CD4-positive, alpha-beta T cell treated with Interleukin-21 for 1 hour (primary cell): Measurements from ENCODE around the gene CCDC6.
"Not testable (repeated sequence)": the region's sequence is repeated elsewhere in the genome, so short reads cannot be mapped to it uniquely, and the experiment has no call there.

ENCODE experiments used
- DNase-seq: peaks from one replicate; pipeline ENCODE4 v3.0.0-alpha.2; 2020

Gene CCDC6

DNA sequence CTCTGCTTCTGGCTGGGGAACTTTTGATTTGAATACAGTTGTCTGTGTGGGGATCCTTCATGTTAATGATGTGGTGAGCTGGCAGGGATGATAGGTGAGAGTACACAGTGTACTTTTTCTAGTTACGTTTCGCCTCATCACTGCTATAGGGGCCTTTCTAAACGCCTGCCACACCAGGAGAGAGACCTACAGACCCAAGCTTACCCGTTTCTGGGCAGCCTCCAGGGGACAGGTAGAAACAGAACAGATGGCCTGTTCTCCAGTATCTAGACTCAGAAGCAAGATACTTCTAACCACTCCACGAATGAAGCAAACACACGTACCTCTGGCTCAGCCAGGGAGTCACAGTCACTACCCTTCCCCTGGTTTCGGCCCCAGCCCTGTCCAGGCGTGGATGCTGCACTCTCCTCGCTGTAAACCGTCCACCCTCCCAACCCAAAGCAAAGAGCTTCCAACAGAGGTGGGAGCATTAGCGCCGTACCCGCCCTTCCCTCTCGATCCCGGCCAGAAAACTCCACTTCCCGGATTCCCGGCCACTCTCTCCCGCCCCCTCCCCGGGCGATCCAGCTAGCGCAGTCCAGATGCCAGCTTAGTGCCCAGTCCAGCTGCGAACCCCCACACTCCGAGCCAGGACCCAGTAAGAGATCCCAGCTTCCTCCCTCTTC lies 1.2 kb downstream of the CCDC6 start:
- peak; percentile 31 for DNase-seq

- DNase-seq, result no peak
Measured at GRCh38 chr10:59904426-59905065, 1.8 kb downstream of the CCDC6 start.

DNA sequence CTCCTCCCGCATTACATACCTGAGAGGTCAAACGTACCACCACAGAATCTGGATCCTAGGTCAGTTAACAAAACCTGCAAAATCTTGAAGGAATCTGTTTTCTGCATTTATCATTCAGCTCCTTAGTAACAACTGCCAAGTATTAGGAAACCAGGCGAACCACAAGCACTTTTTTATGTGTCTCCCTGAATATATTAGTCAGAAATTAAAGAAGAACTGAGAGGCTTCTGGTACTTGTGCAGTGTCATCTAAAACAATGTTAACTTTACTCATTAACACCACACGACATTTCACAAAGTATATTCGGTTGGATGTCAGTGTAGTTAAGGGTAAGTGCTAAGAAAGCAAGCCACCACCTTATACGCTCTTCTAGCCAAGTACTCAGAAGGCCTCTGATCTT lies 2.5 kb downstream of the CCDC6 start:
- DNase-seq, result no peak

GRCh38 chr10:59902016-59902415 lies 4.3 kb downstream of the CCDC6 start:
- DNase-seq, result no peak

DNA sequence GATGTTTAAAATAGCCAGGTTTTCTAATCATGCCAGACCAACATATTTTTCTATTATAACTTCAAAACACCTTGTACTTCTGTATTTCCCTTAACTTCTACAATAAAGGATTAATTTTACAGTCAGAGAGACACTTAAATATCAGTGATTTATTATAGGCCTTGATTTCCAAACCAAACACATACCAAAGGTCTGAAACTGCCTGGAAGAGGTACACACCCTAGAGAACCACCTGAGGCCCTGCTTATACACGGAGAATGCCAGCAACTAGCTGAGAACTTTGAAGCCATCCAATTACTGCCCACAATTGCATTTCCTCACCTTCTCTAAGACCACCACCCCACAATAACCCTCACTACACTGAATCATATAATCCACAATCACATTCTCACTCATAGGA lies 4.9 kb downstream of the CCDC6 start:
- DNase-seq, result no peak

- DNase-seq, result no peak
Measured at GRCh38 chr10:59900048-59900727, 6.2 kb downstream of the CCDC6 start.

DNA sequence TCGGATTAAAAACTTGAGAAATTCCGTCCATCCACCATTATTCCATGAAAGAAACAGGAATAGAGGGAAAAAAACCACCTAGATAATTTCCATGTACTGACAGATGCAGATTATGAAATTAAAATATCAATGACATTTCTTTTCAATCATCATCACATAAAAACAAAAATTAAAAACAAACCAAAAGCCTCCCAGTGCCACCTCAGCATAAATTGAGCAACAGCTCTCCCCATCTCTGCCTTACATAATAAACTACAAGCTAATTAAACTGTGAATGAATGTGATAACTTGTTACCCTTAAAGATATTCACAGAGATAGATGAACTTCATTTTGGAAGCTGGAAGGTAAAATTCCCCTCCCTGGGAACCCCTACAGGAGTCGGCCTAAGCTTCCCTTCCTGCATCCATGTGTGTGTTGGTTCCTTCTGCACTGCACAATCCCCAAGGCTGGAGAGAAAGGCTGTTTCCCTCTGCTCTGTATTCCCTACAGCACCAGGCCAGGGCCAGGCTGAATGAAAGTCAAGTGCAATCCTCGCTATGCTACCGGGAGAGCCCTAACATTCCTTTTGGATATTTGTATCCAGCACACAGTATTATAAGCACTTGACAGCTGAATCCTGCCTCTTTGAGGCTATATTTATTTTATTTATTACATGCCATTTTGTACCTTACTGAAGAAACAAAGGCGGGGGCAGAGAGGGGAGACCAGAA lies 8.1 kb downstream of the CCDC6 start:
- DNase-seq, result no peak

DNA sequence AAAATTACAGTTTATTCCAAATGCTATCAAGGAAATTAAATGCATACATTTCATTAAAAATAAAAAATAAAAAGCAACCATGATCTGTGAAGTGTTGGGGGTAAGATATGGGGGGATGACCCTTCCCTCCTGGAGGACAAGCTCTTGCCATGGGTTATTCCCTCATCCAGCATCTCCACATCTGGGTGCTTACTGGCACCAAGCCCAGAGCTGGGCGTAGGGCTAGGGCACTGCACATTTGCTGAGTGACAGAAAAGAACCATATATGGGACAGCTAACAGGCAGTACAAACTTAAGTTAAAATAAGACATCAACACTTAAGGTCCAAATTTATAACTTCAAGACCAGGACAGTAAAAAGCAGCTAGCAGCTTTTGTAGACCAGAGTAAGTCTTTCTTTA lies 10.2 kb downstream of the CCDC6 start:
- DNase-seq, result no peak

DNA sequence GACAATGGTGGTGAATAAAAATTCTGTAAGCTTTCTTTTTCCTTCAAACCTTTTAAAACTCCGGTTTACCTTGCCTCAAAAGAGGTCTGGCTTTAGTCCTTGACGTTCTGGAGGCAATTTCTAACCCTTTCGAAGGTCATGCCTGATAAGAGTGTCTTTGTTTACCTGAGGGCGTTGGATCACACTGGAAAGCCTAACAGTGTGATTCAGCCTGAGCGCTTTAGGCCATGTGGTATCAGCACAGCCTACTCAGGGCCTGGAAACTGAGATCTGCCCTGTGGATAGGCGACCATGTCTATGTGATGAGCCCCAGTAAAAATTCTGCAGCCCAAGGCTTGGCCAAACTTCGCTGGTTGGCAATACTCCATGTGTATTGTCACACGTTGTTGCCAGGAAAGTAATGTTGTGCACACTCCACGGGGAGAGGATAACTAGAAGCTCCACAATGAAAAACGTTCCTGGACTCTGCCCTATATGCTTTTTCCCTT lies 10.7 kb downstream of the CCDC6 start:
- no peak for DNase-seq

DNA sequence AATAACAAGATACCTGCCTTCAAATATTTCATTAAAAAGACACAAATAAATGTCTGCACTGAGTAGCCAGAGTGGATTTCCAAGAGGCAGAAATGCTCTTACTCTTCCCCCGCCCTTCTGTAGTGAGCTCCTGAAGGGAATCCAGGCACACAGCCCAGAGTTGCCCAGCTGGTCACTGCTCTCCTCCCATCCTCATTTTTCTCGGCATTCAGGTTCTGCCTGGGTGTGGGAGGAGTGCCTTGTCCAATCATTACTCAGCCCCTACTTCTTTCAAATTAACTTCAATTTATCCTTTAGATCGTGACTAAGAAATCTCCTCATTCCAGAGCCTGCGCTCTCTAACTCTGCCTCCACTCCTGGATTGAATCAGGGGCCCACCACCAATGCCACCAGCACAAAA lies 12.2 kb downstream of the CCDC6 start:
- no peak for DNase-seq

GRCh38 chr10:59892697-59893096 lies 13.7 kb downstream of the CCDC6 start:
- DNase-seq, result no peak

- no peak for DNase-seq
Measured at GRCh38 chr10:59891936-59892335, 14.4 kb downstream of the CCDC6 start.

GRCh38 chr10:59891349-59891748 lies 15.0 kb downstream of the CCDC6 start:
- no peak for DNase-seq

- no peak for DNase-seq
Measured at GRCh38 chr10:59888781-59889435, 17.4 kb downstream of the CCDC6 start.

DNA sequence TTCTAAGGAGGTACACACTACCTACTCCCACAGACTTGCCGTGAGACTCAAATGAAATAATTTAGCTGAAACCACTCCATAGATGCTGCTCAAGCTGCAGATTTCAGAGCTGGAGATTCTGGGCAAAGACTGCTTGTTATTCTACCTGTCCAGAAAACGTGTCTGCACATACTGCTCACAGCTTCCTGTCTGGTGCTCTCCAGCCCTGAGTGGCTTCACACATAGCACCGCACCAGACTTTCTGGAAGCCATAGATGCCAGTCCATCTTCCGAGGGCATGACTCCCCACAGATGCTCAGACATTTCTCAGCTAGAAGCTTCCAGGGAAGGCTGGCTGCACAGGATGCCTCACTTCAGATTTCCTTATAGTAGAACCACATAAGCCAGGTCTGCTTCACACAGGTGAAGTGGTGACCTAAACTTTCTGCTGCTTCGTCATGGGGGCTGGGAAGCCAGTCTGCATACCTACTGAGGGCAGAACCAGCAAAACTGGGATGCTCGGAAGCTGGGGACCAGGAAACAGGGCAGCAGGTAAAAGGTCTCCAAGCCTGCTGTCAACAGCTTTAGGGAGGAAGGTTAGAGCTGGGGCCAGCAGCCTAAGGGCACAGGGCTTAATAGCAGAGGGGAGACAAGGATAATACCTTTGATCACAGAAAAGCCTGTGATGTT lies 18.2 kb downstream of the CCDC6 start:
- no peak for DNase-seq

DNA sequence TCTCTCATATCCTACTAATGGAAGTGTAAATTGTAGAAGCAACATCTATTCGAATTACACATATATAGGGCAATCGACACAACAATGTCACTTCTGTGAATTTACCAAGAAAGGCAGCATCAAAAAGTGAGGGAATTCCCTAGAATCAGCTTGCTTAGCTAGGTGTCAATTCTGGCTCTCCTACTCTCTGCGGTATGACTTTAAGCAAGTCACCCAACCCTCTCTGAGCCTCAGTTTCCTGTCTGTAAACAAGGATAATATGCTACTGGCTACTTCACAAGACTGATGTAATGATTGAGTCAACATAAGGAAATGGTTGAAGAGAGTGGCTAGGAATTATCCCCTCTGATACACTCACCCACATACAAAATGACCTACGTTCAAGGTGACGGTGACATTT lies 19.4 kb downstream of the CCDC6 start:
- DNase-seq, result no peak

GRCh38 chr10:59885430-59886134 lies 20.8 kb downstream of the CCDC6 start:
- DNase-seq, result no peak

DNA sequence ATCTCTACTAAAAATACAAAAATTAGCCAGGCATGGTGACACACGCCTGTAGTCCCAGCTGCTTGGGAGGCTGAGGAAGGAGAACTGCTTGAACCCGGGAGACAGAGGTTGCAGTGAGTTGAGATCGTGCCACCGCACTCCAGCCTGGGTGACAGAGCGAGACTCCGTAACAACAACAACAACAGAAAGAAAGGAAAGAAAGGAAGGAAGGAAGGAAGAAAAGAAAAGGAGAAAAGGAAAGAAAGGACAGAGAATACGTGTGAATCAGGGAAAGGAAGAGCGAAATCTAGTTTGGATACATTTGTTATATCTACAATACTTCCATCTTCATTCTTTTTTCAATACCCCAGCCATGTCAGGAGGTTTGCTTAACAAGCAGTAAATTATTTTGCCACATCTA lies 21.5 kb downstream of the CCDC6 start:
- DNase-seq, result not testable (repeated sequence)

DNA sequence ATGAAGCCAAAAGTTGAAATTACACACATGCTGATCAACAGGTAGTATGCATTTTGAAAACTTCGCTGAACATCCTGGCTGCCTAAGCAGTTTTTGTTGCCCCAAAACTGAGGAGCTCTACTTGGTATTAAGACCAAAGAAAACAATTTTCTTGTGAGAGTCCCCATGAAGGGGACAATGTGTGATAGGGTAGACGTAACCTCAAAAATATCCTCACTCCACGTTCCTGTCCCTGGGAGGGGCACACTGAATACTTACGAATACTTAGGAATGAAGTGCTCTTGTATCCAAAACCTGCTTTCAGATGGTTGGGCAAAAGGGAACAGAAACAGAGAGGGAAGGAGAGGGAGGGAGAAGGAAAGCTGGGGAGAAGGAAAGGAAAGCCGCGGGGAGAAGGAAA lies 24.7 kb downstream of the CCDC6 start:
- no peak for DNase-seq

DNA sequence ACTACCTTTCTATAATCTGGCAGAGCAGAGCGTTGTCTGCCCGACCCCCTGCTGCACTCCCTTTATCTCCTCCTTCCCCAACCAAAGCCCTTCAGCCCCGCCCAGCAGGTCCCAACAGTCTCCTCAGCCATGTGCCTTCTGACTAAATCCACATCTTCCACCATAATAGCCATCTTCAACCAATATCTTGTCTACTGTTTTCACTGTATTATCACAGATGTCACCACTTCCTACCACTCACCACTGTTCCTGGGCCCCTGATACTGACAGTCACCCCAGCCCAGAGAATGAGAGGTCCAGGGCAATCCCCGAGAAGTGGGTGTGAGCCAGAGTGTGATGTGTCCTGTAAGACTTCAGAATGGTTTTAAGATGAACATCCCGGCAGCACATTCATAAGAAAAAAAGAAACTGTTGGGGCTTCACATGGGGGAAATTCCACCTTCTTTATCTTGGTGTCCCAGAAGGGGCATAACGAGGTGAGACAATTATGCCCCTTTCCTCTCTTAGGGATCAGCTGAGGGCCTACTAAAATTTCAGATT lies 25.3 kb downstream of the CCDC6 start:
- DNase-seq, result peak; percentile 48

DNA sequence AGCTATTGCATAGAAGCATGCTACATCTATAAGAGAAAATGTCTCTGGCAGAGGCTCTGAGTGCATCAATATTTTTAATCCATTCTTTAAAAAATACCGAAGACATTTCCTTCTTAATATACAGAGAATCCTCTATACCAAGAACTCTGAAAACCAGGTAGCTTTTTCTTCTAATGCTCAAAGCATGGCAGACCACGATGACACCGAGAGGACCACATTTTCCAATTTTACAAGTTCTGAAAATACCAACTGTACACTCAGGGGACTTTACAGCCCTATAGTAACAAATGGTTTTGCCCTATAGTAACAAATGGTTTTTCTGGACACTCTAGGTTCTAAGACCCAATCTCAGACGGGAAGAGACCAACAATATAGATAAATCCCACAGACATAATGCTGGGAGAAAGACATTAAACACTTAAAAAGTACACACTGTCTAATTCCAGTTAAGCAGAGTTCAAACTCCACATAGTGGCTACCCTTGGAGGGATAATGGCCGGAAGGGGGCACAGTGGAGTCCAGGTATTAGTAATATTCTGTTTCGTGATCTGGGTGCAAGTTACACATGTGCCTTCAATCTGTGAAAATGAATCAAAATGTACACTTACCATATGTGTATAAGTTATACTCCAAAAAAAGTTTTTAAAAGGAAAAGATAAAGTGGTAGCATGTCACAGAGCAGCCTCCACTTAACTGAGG lies 26.2 kb downstream of the CCDC6 start:
- no peak for DNase-seq
